Cardiac fibroblast (primary cell): ENCODE data around the gene ZNF841.

Experiments
- DNase-seq, 2 donors: peaks; one replicate each; pipeline versions ENCODE4 v3.0.0 to v3.0.0-alpha.2; 2010; ENCODE audit warnings: low read depth in 2 of 2
- H3K4me3 ChIP-seq, 2 donors: replicated peaks in 1 of 2; 1 replicate in 1 of 2; 2 replicates in 1 of 2; pipeline ENCODE4 v1.5.1; 2011; ENCODE audit warnings: low read depth in 2 of 2, low read length in 2 of 2, mild to moderate bottlenecking in 2 of 2, moderate library complexity in 1 of 2
- CTCF ChIP-seq: IDR thresholded peaks from one replicate; pipeline ENCODE4 v1.5.1; 2011; ENCODE audit warnings: low read depth, mild to moderate bottlenecking, low read length, inconsistent platforms

Gene ZNF841

DNA sequence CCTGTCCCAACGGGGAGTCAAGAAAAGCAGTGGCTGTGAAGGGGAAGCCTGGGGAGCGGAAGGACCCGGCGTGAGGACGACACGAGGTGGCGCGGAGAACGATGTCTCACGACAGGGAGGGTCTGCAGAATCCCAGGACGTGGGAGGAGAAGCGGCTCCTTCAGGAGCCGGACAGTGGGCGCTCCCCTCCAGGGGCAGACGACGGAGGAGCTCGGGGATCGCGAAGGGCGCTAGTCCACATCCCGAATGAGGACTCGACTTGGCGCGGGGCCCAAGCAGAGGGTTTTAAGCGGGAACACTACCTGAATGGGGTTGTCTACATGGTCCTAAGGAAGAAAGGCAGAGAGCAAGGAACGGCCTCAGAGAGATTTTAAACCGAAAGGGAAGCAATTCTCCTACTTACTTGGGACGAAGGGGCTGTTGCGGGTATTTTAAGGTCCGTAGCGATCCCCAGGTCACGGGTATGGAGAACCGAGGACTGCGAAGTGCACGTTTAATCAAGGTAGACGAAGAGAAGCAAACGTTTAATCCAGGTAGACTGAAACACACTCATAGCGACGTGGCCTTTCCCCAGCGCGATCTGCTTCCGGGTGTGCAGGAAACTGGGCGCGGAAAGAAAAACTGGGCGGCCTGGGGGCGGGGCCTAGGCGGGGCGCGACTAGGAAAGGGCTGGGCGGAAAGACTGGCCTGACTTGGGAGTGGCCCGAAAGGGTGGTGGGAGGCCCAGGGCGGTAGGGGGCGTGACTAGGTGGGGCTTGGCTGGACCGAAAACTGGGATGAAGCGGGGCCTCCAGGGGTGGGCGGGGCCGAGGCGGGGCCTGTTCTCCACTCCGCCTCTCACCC lies at the start of gene ZNF841:
TSS of gene ZNF841 (minus strand) at position 594 of the 843 bp plus-strand sequence. CDS start 10,964 bp downstream, outside the sequence.
- H3K4me3 ChIP-seq: peak within 1 kb of the TSS; percentile 90 to 94

DNA sequence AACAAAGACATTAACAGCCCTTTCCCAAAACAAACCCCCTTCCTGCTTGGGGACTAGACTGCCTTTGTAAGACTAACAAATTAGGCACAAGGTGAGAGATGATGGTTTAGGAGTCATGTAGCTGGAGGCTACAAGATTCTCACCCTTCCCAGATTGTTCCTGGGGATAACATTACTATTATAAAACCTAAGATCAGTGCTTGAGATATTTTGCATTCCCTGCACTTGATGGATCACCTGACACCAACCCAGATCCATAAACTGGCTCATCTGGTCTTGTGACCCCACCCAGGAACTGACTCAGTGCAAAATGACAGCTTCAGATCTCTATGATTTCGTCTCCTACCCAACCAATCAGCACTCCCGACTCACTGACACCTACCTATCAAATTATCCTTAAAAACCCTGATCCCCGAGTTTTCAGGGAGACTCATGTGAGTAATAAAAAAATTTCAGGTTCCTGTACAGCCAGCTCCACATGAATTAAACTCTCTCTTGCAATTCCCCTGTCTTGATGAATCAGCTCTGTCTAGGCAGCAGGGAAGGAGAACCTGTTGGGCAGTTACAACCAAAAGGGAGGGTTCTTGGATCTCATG lies 46.5 kb upstream of the ZNF841 start:
- no peak for TF ChIP-seq CTCF
- DNase-seq: no peak
- H3K4me3 ChIP-seq: no peak overlapping the region

More for the DNA sequence above, at the start of gene ZNF841:
- TF ChIP-seq CTCF: no peak
- peak; percentile 97 for DNase-seq

DNA sequence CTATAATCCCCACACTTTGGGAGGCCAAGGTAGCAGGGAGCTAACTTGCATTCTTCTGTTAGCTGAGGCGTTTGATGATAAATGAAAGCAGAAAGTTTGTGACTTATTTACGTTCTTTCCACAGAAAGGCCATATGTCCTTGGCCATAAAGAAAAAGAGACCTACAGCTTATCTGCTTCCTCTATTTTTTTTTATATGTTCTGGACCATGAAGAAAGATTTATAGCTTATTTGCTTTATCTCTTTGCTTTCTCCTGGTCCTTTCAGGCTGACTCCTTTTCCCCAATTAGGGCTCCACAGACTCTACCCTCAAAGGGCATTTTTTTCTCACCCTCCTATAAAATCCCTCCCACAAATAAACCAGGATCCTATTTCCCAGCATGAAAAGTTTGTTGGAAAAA lies 45.6 kb upstream of the ZNF841 start:
- no peak overlapping the region for H3K4me3 ChIP-seq
- no peak for TF ChIP-seq CTCF
- DNase-seq: no peak

DNA sequence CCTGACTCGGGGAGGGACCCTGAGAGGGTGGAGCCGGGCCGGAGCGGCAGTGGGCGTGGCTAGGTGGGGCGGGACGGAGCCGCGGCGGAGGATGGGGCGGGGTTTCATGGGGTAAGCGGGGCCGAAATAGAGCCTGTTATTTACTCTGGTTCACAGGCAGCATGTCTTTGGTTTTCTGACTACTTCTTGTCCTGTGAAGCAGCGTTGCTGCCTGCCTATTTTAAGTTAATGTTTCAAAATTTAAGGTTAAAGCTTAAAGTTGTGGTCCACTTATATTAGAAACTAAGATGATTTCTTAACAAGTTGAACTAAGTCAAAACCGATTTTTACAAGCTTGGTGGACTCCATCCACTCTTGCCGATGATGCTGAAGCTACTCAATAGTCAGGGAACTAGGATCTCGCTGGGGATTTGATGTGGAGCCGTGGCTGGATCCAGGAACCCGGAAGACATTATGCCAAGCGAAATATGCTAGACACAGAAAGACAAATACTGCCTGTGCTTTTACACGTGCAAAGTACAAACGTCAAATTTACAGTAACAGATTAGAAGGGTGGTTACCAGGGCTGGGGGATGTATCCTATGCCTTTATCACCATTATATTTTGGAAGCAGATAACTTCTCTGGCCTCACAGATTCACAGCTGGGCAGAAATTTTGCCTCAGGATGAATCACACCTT lies 44.6 kb upstream of the ZNF841 start:
- H3K4me3 ChIP-seq: peak overlapping the region in 1 of 2 donors; percentile 27

GRCh38 chr19:52139252-52140031 lies 43.9 kb upstream of the ZNF841 start, which contains the start of gene ZNF616:
ZNF616 (minus strand) TSS chr19:52139938; CDS start chr19:52130512, 9,426 bp downstream.
- peak; percentile 82 for TF ChIP-seq CTCF
- peak within 1 kb of the TSS; percentile 74 to 95 for H3K4me3 ChIP-seq
- DNase-seq: peak; percentile 95 to 97

More for the DNA sequence above, 44.6 kb upstream of the ZNF841 start:
- TF ChIP-seq CTCF: no peak
- DNase-seq: peak in 1 of 2 donors; percentile 1

- no peak for DNase-seq
- peak overlapping the region; percentile 74 to 95 for H3K4me3 ChIP-seq
- TF ChIP-seq CTCF: no peak
Observed at GRCh38 chr19:52138983-52139251, 43.4 kb upstream of the ZNF841 start.
